Neural progenitor cell (in vitro differentiated cells): Measurements from ENCODE around the gene ECM2. TPM values are rescaled to one million over a fixed set of nuclear protein-coding genes. Genes with fewer than 3 reads are reported as not detected.

ENCODE experiments used
- DNase-seq: peaks from one replicate; pipeline ENCODE4 v3.0.0-alpha.2; 2016; ENCODE audit warnings: low spot score
- H2AFZ ChIP-seq: fragments of 200-600 bp; sonication (generic); replicated peaks from 2 replicates; pipeline ENCODE4 v1.6.1; 2016; ENCODE audit warnings: antibody characterized with exemption
- H3F3A ChIP-seq: fragments of 200-600 bp; sonication (generic); 2 replicates; pipeline ENCODE4 v1.6.1; 2016; ENCODE audit warnings: antibody characterized with exemption, low read depth
- H3K27ac ChIP-seq: fragments of 200-600 bp; sonication (generic); 2 replicates; pipeline ENCODE4 v1.5.1; 2016; ENCODE audit warnings: mild to moderate bottlenecking
- H3K27me3 ChIP-seq: fragments of 200-600 bp; sonication (generic); 2 replicates; pipeline ENCODE4 v1.6.1; 2016; ENCODE audit warnings: mild to moderate bottlenecking, moderate library complexity
- H3K36me3 ChIP-seq: fragments of 200-600 bp; sonication (generic); 2 replicates; pipeline ENCODE4 v1.5.1; 2016
- H3K4me1 ChIP-seq: fragments of 200-600 bp; sonication (generic); 2 replicates; pipeline ENCODE4 v1.6.1; 2016; ENCODE audit warnings: mixed run types
- H3K4me2 ChIP-seq: fragments of 200-600 bp; sonication (generic); 2 replicates; pipeline ENCODE4 v1.6.1; 2016
- H3K4me3 ChIP-seq: fragments of 200-600 bp; sonication (generic); 2 replicates; pipeline ENCODE4 v1.5.1; 2016
- H3K79me2 ChIP-seq: fragments of 200-600 bp; sonication (generic); 2 replicates; pipeline ENCODE4 v1.6.1; 2016; ENCODE audit warnings: low read depth
- H3K9ac ChIP-seq: fragments of 200-600 bp; sonication (generic); 2 replicates; pipeline ENCODE4 v1.6.1; 2016
- H3K9me3 ChIP-seq: fragments of 200-600 bp; sonication (generic); 2 replicates; pipeline ENCODE4 v1.5.1; 2016; ENCODE audit warnings: low read depth
- H4K20me1 ChIP-seq: fragments of 200-600 bp; sonication (generic); 2 replicates; pipeline ENCODE4 v1.6.1; 2016; ENCODE audit warnings: low read depth
- H3K27ac Mint-ChIP-seq: 3 replicates; pipeline ENCODE4 v1.8.0; 2021; ENCODE audit warnings: mixed read lengths
- H3K27me3 Mint-ChIP-seq: 2 replicates; pipeline ENCODE4 v1.8.0; 2022; ENCODE audit warnings: low read depth, mild to moderate bottlenecking, inconsistent platforms, moderate library complexity, mixed read lengths; ENCODE audit not compliant: insufficient read depth
- H3K36me3 Mint-ChIP-seq: 3 replicates; pipeline ENCODE4 v1.8.0; 2021; ENCODE audit warnings: mixed read lengths
- H3K4me1 Mint-ChIP-seq: 3 replicates; pipeline ENCODE4 v1.8.0; 2021; ENCODE audit warnings: mixed read lengths
- H3K4me3 Mint-ChIP-seq: 3 replicates; pipeline ENCODE4 v1.8.0; 2021; ENCODE audit warnings: mild to moderate bottlenecking, moderate library complexity, mixed read lengths
- H3K9me3 Mint-ChIP-seq: 3 replicates; pipeline ENCODE4 v1.8.0; 2020; ENCODE audit warnings: mixed read lengths
- EZH2 ChIP-seq: fragments of 200-600 bp; sonication (generic); IDR thresholded peaks from 2 replicates; pipeline ENCODE4 v1.6.1; 2017; ENCODE audit warnings: antibody characterized with exemption, mild to moderate bottlenecking, moderate library complexity
- EZH2phosphoT487 ChIP-seq: fragments of 200-600 bp; sonication (generic); IDR thresholded peaks from 2 replicates; pipeline ENCODE4 v1.6.1; 2017; ENCODE audit warnings: antibody characterized with exemption
- total RNA-seq: library from RNA; depleted of rRNA; stranded (reverse); fragments of >200 nt; gene quantifications from 2 replicates; pipeline ENCODE4 v1.2.3, GENCODE V29; 2015; ENCODE audit warnings: low replicate concordance
- TF ChIP-seq, protein P1 (sequence below): fragments of 200-600 bp; sonication (generic); IDR thresholded peaks from 2 replicates; pipeline ENCODE4 v1.5.1; 2017; ENCODE audit warnings: antibody characterized with exemption, mild to moderate bottlenecking

The ECM2 gene
- total RNA-seq, 1 donor from 2014 or later, result not detected

DNA sequence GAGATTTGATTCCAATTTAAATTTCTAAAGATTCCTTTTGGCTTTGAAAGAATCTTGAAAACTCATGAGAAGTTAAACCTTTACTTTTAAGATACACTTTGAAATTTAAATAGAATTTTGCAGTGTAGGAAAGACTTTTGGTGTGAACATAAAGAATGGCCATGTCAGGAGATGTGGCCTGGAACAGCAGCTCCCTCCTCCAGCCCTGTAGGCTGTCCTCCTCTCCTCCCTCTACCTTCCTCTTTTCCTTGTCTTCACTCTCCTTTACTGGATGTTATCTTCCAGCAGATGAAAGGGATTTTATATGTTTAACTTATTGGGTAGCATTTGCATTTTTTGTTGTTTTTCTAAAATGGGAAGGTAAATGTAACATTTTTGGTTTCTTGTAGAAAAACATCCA lies 72.4 kb downstream of the ECM2 start:
- TF ChIP-seq, protein P1, sequence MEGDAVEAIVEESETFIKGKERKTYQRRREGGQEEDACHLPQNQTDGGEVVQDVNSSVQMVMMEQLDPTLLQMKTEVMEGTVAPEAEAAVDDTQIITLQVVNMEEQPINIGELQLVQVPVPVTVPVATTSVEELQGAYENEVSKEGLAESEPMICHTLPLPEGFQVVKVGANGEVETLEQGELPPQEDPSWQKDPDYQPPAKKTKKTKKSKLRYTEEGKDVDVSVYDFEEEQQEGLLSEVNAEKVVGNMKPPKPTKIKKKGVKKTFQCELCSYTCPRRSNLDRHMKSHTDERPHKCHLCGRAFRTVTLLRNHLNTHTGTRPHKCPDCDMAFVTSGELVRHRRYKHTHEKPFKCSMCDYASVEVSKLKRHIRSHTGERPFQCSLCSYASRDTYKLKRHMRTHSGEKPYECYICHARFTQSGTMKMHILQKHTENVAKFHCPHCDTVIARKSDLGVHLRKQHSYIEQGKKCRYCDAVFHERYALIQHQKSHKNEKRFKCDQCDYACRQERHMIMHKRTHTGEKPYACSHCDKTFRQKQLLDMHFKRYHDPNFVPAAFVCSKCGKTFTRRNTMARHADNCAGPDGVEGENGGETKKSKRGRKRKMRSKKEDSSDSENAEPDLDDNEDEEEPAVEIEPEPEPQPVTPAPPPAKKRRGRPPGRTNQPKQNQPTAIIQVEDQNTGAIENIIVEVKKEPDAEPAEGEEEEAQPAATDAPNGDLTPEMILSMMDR, result no peak
- TF ChIP-seq EZH2phosphoT487 (no peak), EZH2 (no peak)
- no peaks in the 10 kb centered on the region for H3K36me3 Mint-ChIP-seq

DNA sequence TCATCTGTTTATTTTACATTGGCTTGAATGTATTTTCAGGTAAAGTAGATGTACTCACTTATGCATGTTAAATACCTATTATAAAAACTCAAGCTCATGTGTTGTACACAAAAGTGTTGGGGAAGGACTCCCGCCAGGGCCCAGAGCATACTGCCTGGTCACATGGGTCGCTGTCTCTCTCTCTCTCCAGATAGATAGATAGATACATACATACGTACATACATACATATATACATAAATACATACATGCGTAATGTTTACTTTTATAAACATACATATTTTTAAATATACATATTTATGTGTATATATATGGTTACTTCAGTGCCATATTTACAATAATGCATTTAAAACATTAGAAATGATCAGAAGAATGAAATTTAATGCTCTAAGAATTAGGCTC lies 78.2 kb downstream of the ECM2 start:
- Histone ChIP-seq H3K4me2 (no peak overlapping the region), H3K4me3 (no peak overlapping the region), H4K20me1 (no peaks in the 10 kb centered on the region), H3K27me3 (no peaks in the 10 kb centered on the region), H3K9ac (no peak overlapping the region), H3K36me3 (no peaks in the 10 kb centered on the region), H3K4me1 (no peaks in the 10 kb centered on the region), H3K27ac (no peak overlapping the region), H3K9me3 (no peaks in the 10 kb centered on the region), H2AFZ (no peak overlapping the region), H3K79me2 (no peaks in the 10 kb centered on the region), H3F3A (no peaks in the 10 kb centered on the region)
- no peak for DNase-seq
- H3K4me1 Mint-ChIP-seq, result no peaks in the 10 kb centered on the region
- TF ChIP-seq, protein P1, result no peak
- no peak for TF ChIP-seq EZH2phosphoT487
- no peak for TF ChIP-seq EZH2
- no peak overlapping the region for H3K27ac Mint-ChIP-seq
- H3K9me3 Mint-ChIP-seq, result no peaks in the 10 kb centered on the region
- no peak overlapping the region for H3K4me3 Mint-ChIP-seq
- H3K36me3 Mint-ChIP-seq, result no peaks in the 10 kb centered on the region
- H3K27me3 Mint-ChIP-seq, result no peaks in the 10 kb centered on the region

More for the DNA sequence above, 72.4 kb downstream of the ECM2 start:
- Histone ChIP-seq H3K9ac (no peak overlapping the region), H4K20me1 (no peaks in the 10 kb centered on the region), H3K9me3 (no peaks in the 10 kb centered on the region), H2AFZ (no peak overlapping the region), H3K79me2 (no peaks in the 10 kb centered on the region), H3F3A (no peaks in the 10 kb centered on the region), H3K4me2 (no peak overlapping the region), H3K27ac (no peak overlapping the region), H3K4me1 (no peaks in the 10 kb centered on the region), H3K4me3 (no peak overlapping the region), H3K27me3 (no peaks in the 10 kb centered on the region), H3K36me3 (no peaks in the 10 kb centered on the region)
- no peak overlapping the region for H3K27ac Mint-ChIP-seq
- H3K27me3 Mint-ChIP-seq, result no peaks in the 10 kb centered on the region
- DNase-seq, result no peak
- no peaks in the 10 kb centered on the region for H3K4me1 Mint-ChIP-seq
- H3K9me3 Mint-ChIP-seq, result no peaks in the 10 kb centered on the region
- no peak overlapping the region for H3K4me3 Mint-ChIP-seq

DNA sequence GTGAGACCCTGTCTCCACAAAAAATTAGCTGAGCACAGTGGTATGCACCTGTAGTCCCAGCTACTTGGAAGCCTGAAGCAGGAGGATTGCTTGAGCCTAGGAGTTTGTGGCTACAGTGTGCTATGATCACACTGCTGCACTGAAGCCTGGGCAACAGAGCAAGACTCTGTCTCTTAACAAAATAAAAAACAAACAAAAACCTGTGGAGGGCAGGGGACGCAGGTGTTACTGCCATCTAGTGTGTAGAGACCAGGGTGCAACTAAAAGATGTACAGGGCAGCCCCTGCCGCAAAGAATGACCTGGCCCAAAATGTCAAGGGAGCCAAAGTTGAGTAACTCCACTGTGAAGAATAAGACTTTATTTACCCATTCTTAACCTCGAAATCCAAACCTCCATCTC lies 80.6 kb downstream of the ECM2 start:
- H3K36me3 ChIP-seq, result no peaks in the 10 kb centered on the region
- no peaks in the 10 kb centered on the region for H3K4me1 ChIP-seq
- DNase-seq, result peak; percentile 8
- no peak overlapping the region for H2AFZ ChIP-seq
- H3K79me2 ChIP-seq, result no peaks in the 10 kb centered on the region
- H4K20me1 ChIP-seq, result no peaks in the 10 kb centered on the region
- no peak overlapping the region for H3K27ac ChIP-seq
- H3K4me3 ChIP-seq, result no peak overlapping the region
- no peaks in the 10 kb centered on the region for H3K27me3 ChIP-seq
- Mint-ChIP-seq H3K36me3 (no peaks in the 10 kb centered on the region), H3K9me3 (no peaks in the 10 kb centered on the region), H3K4me1 (no peaks in the 10 kb centered on the region), H3K4me3 (no peak overlapping the region), H3K27ac (no peak overlapping the region), H3K27me3 (no peaks in the 10 kb centered on the region)
- H3K4me2 ChIP-seq, result no peak overlapping the region
- TF ChIP-seq, protein P1, result peak; percentile 50
- no peak for TF ChIP-seq EZH2
- no peak overlapping the region for H3K9ac ChIP-seq
- H3K9me3 ChIP-seq, result no peaks in the 10 kb centered on the region
- no peaks in the 10 kb centered on the region for H3F3A ChIP-seq
